ENCODE data around the gene UBTD2.

GRCh38 chr5:172321593-172321992 lies 38.0 kb upstream of the UBTD2 start:
- no peak for TF ChIP-seq CTCF (IDR thresholded peaks at IDR 0.05; ENCODE audit: low read depth, low read length)
- no peak for TF ChIP-seq EZH2phosphoT487 (IDR thresholded peaks at IDR 0.05; ENCODE audit: low read depth)
